RWPE2 (cell line): ENCODE results near the gene SCLT1.

Experiments
- ATAC-seq: fragments of 200-7000 bp; cut with Tn5 transposase; 3 replicates; pipeline ENCODE4 v1.9.1; 2021; ENCODE audit warnings: low read depth
- DNase-seq: peaks from one replicate; pipeline ENCODE4 v3.0.0-alpha.2; 2020; ENCODE audit warnings: low spot score
- H3K27ac ChIP-seq: fragments of 450-650 bp; 2 replicates; pipeline ENCODE4 v1.5.1; 2017; ENCODE audit warnings: mild to moderate bottlenecking; ENCODE audit not compliant: poor library complexity, severe bottlenecking
- H3K27me3 ChIP-seq: fragments of 250-450 bp; sonication (Bioruptor Pico); 2 replicates; pipeline ENCODE4 v1.5.1; 2021; ENCODE audit warnings: mild to moderate bottlenecking, moderate library complexity; ENCODE audit not compliant: insufficient read depth, poor library complexity, severe bottlenecking
- H3K36me3 ChIP-seq: fragments of 250-450 bp; sonication (Bioruptor Pico); 2 replicates; pipeline ENCODE4 v1.5.1; 2020; ENCODE audit warnings: low read depth, mild to moderate bottlenecking, moderate library complexity
- H3K4me1 ChIP-seq: fragments of 250-450 bp; sonication (Bioruptor Pico); 2 replicates; pipeline ENCODE4 v1.5.1; 2021; ENCODE audit warnings: mild to moderate bottlenecking, moderate library complexity; ENCODE audit not compliant: insufficient read depth, poor library complexity, severe bottlenecking
- H3K4me3 ChIP-seq: fragments of 250-450 bp; sonication (Bioruptor Pico); 2 replicates; pipeline ENCODE4 v1.5.1; 2021; ENCODE audit warnings: mild to moderate bottlenecking, moderate library complexity; ENCODE audit not compliant: severe bottlenecking
- H3K9me3 ChIP-seq: fragments of 250-450 bp; sonication (Bioruptor Pico); 2 replicates; pipeline ENCODE4 v1.5.1; 2021; ENCODE audit warnings: mild to moderate bottlenecking, moderate library complexity; ENCODE audit not compliant: severe bottlenecking
- TF ChIP-seq, protein P1 (sequence below): fragments of 450-650 bp; IDR thresholded peaks from one replicate; pipeline ENCODE4 v1.5.1; 2017; ENCODE audit warnings: mild to moderate bottlenecking, moderate library complexity; ENCODE audit not compliant: poor library complexity, severe bottlenecking

The SCLT1 gene

DNA sequence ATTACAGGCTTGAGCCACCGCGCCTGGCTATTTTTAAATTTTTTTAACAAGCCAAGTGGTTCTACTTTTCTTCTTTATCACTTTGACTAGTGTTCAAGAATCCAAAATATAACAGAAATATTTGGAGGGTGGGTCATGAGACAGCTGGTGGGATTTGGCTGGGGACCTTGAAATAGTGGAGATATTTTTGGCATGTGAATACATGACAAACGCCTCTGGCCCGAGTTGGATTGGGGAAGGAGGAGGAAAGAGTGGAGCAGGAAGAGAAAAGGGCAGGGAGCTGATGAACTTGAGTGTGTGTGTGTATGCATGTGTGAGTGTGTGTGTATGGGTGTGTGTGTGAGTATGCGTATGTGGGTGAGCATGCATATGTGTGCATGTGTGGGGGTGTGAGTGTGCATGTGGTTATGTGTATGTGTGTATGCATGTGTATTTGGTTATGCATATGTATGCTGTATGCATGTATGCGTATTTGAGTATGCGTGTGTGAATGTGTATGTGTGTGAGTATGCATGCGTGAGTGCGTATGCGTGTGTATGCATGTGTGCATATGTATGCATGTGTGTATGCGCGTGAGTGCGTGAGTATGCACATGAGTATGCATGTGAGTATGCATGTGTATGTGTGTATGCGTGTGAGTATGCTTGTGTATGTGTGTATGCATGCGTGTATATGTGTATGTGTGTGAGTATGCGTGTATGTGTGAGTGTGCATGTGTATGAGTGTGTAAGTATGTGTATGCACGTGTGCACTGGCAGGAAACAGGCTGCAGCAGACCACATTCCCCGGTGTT is 234.3 kb downstream of the SCLT1 start:
- no peaks in the 10 kb centered on the region for H3K27me3 ChIP-seq
- no peak for DNase-seq
- TF ChIP-seq, protein P1, sequence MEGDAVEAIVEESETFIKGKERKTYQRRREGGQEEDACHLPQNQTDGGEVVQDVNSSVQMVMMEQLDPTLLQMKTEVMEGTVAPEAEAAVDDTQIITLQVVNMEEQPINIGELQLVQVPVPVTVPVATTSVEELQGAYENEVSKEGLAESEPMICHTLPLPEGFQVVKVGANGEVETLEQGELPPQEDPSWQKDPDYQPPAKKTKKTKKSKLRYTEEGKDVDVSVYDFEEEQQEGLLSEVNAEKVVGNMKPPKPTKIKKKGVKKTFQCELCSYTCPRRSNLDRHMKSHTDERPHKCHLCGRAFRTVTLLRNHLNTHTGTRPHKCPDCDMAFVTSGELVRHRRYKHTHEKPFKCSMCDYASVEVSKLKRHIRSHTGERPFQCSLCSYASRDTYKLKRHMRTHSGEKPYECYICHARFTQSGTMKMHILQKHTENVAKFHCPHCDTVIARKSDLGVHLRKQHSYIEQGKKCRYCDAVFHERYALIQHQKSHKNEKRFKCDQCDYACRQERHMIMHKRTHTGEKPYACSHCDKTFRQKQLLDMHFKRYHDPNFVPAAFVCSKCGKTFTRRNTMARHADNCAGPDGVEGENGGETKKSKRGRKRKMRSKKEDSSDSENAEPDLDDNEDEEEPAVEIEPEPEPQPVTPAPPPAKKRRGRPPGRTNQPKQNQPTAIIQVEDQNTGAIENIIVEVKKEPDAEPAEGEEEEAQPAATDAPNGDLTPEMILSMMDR = no peak
- H3K4me3 ChIP-seq = no peak overlapping the region
- ATAC-seq = no peak
- H3K4me1 ChIP-seq = no peaks in the 10 kb centered on the region
- H3K27ac ChIP-seq = no peak overlapping the region
- H3K9me3 ChIP-seq = no peaks in the 10 kb centered on the region
- peaks cover 71% of the 10 kb centered on the region for H3K36me3 ChIP-seq

DNA sequence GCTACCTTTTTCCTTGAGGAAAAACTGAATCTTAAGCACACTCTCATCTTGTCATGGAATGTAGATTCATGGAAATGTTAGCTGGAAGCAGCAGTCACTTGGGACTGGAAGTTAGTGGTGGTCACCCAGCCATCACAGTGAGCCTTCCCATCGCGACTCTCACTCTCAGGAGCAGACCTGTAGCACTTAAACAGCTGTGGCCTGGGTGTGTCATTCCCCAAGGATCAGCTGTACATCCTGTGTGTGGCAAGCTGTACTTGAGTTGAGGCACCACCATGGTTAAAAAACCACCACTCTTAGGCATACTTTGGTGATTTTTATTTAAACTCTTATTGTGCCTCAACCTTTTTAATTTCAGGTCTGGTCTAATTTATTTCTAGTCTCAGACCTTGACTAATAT is 237.1 kb downstream of the SCLT1 start:
- H3K36me3 ChIP-seq = peaks cover 80% of the 10 kb centered on the region
- no peak overlapping the region for H3K27ac ChIP-seq
- no peak for ATAC-seq

DNA sequence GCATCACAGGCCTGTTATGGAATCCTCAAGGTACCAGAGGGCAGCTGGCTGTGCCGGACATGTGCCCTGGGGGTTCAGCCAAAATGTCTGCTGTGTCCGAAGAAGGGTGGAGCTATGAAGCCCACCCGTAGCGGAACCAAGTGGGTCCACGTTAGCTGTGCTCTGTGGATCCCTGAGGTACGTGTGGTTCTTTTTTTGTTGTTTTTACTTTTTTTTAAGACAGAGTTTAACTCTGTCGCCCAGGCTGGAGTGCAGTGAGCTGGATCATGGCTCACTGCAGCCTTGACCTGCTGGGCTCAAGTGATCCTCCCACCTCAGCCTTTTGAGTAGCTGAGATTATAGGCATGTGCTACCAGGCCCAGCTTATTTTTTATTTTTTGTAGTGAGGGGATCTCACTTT is 237.7 kb downstream of the SCLT1 start:
- ATAC-seq (no peak), DNase-seq (no peak)
- TF ChIP-seq, protein P1 = no peak
- Histone ChIP-seq H3K9me3 (no peaks in the 10 kb centered on the region), H3K27me3 (no peaks in the 10 kb centered on the region), H3K36me3 (peaks cover 80% of the 10 kb centered on the region), H3K4me3 (no peak overlapping the region), H3K4me1 (no peaks in the 10 kb centered on the region), H3K27ac (no peak overlapping the region)

More for the DNA sequence above, 237.1 kb downstream of the SCLT1 start:
- no peaks in the 10 kb centered on the region for H3K9me3 ChIP-seq
- no peaks in the 10 kb centered on the region for H3K27me3 ChIP-seq
- no peak for DNase-seq
- H3K4me3 ChIP-seq = no peak overlapping the region
- no peaks in the 10 kb centered on the region for H3K4me1 ChIP-seq
- TF ChIP-seq, protein P1 = no peak

DNA sequence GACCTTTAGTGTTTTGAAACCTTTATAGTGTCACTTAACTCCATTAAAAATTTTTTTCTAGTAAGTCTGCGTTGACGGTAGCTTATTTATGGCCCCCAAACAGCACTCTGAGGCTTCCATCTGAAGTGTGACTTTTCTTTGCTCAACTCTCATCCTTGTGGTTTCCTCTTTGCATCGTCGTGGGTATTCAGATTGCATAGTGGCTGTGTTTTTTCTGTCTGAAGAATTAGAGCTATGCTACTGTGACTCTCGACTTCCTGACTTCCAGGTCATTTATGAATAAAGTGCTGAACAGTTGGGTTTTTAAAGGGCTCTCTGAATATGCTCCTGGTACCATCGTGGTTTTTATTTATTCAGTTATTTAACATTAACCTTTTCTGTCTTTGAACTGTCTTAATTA is 238.9 kb downstream of the SCLT1 start:
- TF ChIP-seq, protein P1 = no peak
- ATAC-seq (no peak), DNase-seq (no peak)
- no peaks in the 10 kb centered on the region for H3K4me1 ChIP-seq
- no peaks in the 10 kb centered on the region for H3K9me3 ChIP-seq
- no peak overlapping the region for H3K4me3 ChIP-seq
- H3K27me3 ChIP-seq = no peaks in the 10 kb centered on the region
- H3K27ac ChIP-seq = no peak overlapping the region
- peaks cover 78% of the 10 kb centered on the region for H3K36me3 ChIP-seq

DNA sequence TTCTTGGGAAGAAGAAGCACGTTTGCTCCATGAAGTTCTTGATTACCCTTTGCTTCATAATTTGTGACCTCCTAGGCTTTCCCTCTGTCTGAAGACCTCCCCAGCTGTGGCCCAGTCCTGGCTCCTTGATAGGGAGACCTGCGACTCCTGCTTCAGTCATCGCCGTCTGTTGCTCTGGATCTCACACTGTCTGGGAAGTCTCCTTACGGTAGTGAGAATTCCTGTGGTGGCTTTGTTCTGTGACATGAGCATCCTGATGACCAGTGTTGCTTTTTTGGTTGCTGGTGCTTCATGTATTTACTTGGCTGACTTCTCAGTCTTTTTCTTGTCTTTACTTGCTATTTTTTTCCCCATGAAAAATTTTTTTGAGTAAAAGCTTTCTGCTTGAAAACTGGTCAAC is 239.6 kb downstream of the SCLT1 start:
- no peak for ATAC-seq

More for the DNA sequence above, 239.6 kb downstream of the SCLT1 start:
- no peak for DNase-seq
- no peak overlapping the region for H3K4me3 ChIP-seq
- TF ChIP-seq, protein P1 = no peak
- H3K27ac ChIP-seq = no peak overlapping the region
- peaks cover 85% of the 10 kb centered on the region for H3K36me3 ChIP-seq
- no peaks in the 10 kb centered on the region for H3K9me3 ChIP-seq
- H3K27me3 ChIP-seq = no peaks in the 10 kb centered on the region
- H3K4me1 ChIP-seq = no peaks in the 10 kb centered on the region
